Loucy (cell line): ENCODE measurements around the gene ADARB2.

Experiments
- H2AFZ ChIP-seq: fragments of 200-600 bp; sonication (generic); 2 replicates; pipeline ENCODE4 v1.6.0; 2016; ENCODE audit warnings: antibody characterized with exemption, mild to moderate bottlenecking, low read length, moderate library complexity
- H3F3A ChIP-seq: fragments of 200-600 bp; 2 replicates; pipeline ENCODE4 v1.6.0; 2016; ENCODE audit warnings: antibody characterized with exemption, low read depth, mild to moderate bottlenecking
- H3K27me3 ChIP-seq: fragments of 200-600 bp; sonication (generic); 2 replicates; pipeline ENCODE4 v1.6.1; 2014; ENCODE audit warnings: low read length, mild to moderate bottlenecking; ENCODE audit not compliant: insufficient read depth, poor library complexity, severe bottlenecking
- H3K36me3 ChIP-seq: fragments of 200-600 bp; sonication (generic); 2 replicates; pipeline ENCODE4 v1.6.1; 2016; ENCODE audit warnings: low read length; ENCODE audit not compliant: insufficient read depth
- H3K4me1 ChIP-seq: fragments of 200-600 bp; sonication (generic); 2 replicates; pipeline ENCODE4 v1.5.1; 2014; ENCODE audit warnings: low read length, mild to moderate bottlenecking; ENCODE audit not compliant: insufficient read depth, poor library complexity, severe bottlenecking
- H3K4me2 ChIP-seq: fragments of 200-600 bp; sonication (generic); 2 replicates; pipeline ENCODE4 v1.6.0; 2014; ENCODE audit warnings: antibody characterized with exemption, low read length, low read depth, mild to moderate bottlenecking; ENCODE audit not compliant: poor library complexity, severe bottlenecking
- H3K4me3 ChIP-seq: fragments of 200-600 bp; sonication (generic); 2 replicates; pipeline ENCODE4 v1.5.1; 2014; ENCODE audit warnings: low read length, mild to moderate bottlenecking, mixed read lengths; ENCODE audit not compliant: poor library complexity, severe bottlenecking
- H3K79me2 ChIP-seq: fragments of 200-600 bp; sonication (generic); 2 replicates; pipeline ENCODE4 v1.6.1; 2014; ENCODE audit warnings: low read length; ENCODE audit not compliant: insufficient read depth
- H3K9ac ChIP-seq: fragments of 200-600 bp; sonication (generic); 2 replicates; pipeline ENCODE4 v1.6.0; 2014; ENCODE audit warnings: mild to moderate bottlenecking, low read depth, low read length, moderate library complexity; ENCODE audit not compliant: poor library complexity, severe bottlenecking
- H3K9me2 ChIP-seq: fragments of 200-600 bp; sonication (generic); replicated peaks from 2 replicates; pipeline ENCODE4 v1.6.1; 2016; ENCODE audit warnings: low read depth, low read length, mixed read lengths
- H3K9me3 ChIP-seq: fragments of 200-600 bp; sonication (generic); 2 replicates; pipeline ENCODE4 v1.6.1; 2014; ENCODE audit warnings: mild to moderate bottlenecking, antibody characterized with exemption, low read length, low read depth; ENCODE audit not compliant: insufficient read depth
- H4K20me1 ChIP-seq: fragments of 200-600 bp; sonication (generic); 2 replicates; pipeline ENCODE4 v1.6.0; 2014; ENCODE audit warnings: antibody characterized with exemption, low read length, mild to moderate bottlenecking; ENCODE audit not compliant: insufficient read depth, poor library complexity, severe bottlenecking
- CTCF ChIP-seq: fragments of 200-600 bp; sonication (generic); conservative IDR thresholded peaks from 2 replicates; pipeline ENCODE4 v1.5.1; 2014; ENCODE audit warnings: mild to moderate bottlenecking, antibody characterized with exemption, low read length
- EZH2phosphoT487 ChIP-seq: fragments of 200-600 bp; IDR thresholded peaks from 2 replicates; pipeline ENCODE4 v1.6.1; 2018; ENCODE audit warnings: antibody characterized with exemption, mild to moderate bottlenecking, moderate library complexity, borderline replicate concordance

ADARB2 gene

GRCh38 chr10:1300218-1300617 is 437.1 kb downstream of the ADARB2 start:
- H3K79me2 ChIP-seq = no peaks in the 10 kb centered on the region
- H3K9me2 ChIP-seq = no peaks in the 10 kb centered on the region
- H3K4me2 ChIP-seq = no peak overlapping the region
- H3K36me3 ChIP-seq = no peaks in the 10 kb centered on the region
- no peak overlapping the region for H2AFZ ChIP-seq
- H3K9me3 ChIP-seq = no peaks in the 10 kb centered on the region
- H3K4me1 ChIP-seq = no peaks in the 10 kb centered on the region
- H3K27me3 ChIP-seq = no peaks in the 10 kb centered on the region
- no peak overlapping the region for H3K4me3 ChIP-seq
- no peak for TF ChIP-seq CTCF
- no peak for TF ChIP-seq EZH2phosphoT487
- H3K9ac ChIP-seq = no peak overlapping the region
- no peaks in the 10 kb centered on the region for H4K20me1 ChIP-seq
- no peaks in the 10 kb centered on the region for H3F3A ChIP-seq

GRCh38 chr10:1299041-1299726 is 438.1 kb downstream of the ADARB2 start:
- H3K9ac ChIP-seq = no peak overlapping the region
- no peaks in the 10 kb centered on the region for H3K36me3 ChIP-seq
- H3K79me2 ChIP-seq = no peaks in the 10 kb centered on the region
- no peaks in the 10 kb centered on the region for H3K27me3 ChIP-seq
- no peaks in the 10 kb centered on the region for H4K20me1 ChIP-seq
- no peaks in the 10 kb centered on the region for H3K9me2 ChIP-seq
- TF ChIP-seq CTCF (no peak), EZH2phosphoT487 (no peak)
- H3K9me3 ChIP-seq = no peaks in the 10 kb centered on the region
- no peaks in the 10 kb centered on the region for H3F3A ChIP-seq
- no peak overlapping the region for H3K4me3 ChIP-seq
- H2AFZ ChIP-seq = no peak overlapping the region
- H3K4me1 ChIP-seq = no peaks in the 10 kb centered on the region
- H3K4me2 ChIP-seq = peak overlapping the region; percentile 29

- Histone ChIP-seq H4K20me1 (no peaks in the 10 kb centered on the region), H3K9me2 (no peaks in the 10 kb centered on the region), H3K9me3 (no peaks in the 10 kb centered on the region), H3K36me3 (no peaks in the 10 kb centered on the region), H3K79me2 (no peaks in the 10 kb centered on the region), H3K9ac (no peak overlapping the region), H3K4me2 (no peak overlapping the region), H3F3A (no peaks in the 10 kb centered on the region), H3K27me3 (no peaks in the 10 kb centered on the region), H3K4me1 (peaks cover 5% of the 10 kb centered on the region), H2AFZ (no peak overlapping the region), H3K4me3 (no peak overlapping the region)
- TF ChIP-seq EZH2phosphoT487 (no peak), CTCF (peak; percentile 70)
Observed at GRCh38 chr10:1297566-1298301, 439.6 kb downstream of the ADARB2 start.
